ENCODE results near the gene NAT8L.

The NAT8L gene

GRCh38 chr4:2062168-2062807 is 3.2 kb downstream of the NAT8L start:
- DNase-seq (ENCODE audit: low read depth) = no peak
- TF ChIP-seq CTCF (IDR thresholded peaks at IDR 0.05; ENCODE audit: low read depth, low read length, missing control alignments) = no peak
- H3K4me3 ChIP-seq (ENCODE audit: low read depth, low read length) = no peak overlapping the region

GRCh38 chr4:2062808-2063524 is 3.8 kb downstream of the NAT8L start:
- DNase-seq (ENCODE audit: low read depth) = no peak
- TF ChIP-seq CTCF (IDR thresholded peaks at IDR 0.05; ENCODE audit: low read depth, low read length, missing control alignments) = no peak
- H3K4me3 ChIP-seq (ENCODE audit: low read depth, low read length) = no peak overlapping the region

GRCh38 chr4:2063557-2064275 is 4.6 kb downstream of the NAT8L start:
- TF ChIP-seq CTCF (IDR thresholded peaks at IDR 0.05; ENCODE audit: low read depth, low read length, missing control alignments) = no peak
- no peak for DNase-seq (ENCODE audit: low read depth)
- H3K4me3 ChIP-seq (ENCODE audit: low read depth, low read length) = no peak overlapping the region

- no peak for DNase-seq (ENCODE audit: low read depth)
- TF ChIP-seq CTCF (IDR thresholded peaks at IDR 0.05; ENCODE audit: low read depth, low read length, missing control alignments) = no peak
- H3K4me3 ChIP-seq (ENCODE audit: low read depth, low read length) = no peak overlapping the region
Measured at GRCh38 chr4:2064276-2064991, 5.3 kb downstream of the NAT8L start.

GRCh38 chr4:2065106-2065930 is 6.2 kb downstream of the NAT8L start:
- no peak for TF ChIP-seq CTCF (IDR thresholded peaks at IDR 0.05; ENCODE audit: low read depth, low read length, missing control alignments)
- no peak overlapping the region for H3K4me3 ChIP-seq (ENCODE audit: low read depth, low read length)
- no peak for DNase-seq (ENCODE audit: low read depth)

GRCh38 chr4:2066011-2066551 is 7.0 kb downstream of the NAT8L start:
- TF ChIP-seq CTCF (IDR thresholded peaks at IDR 0.05; ENCODE audit: low read depth, low read length, missing control alignments) = no peak

More at GRCh38 chr4:2066011-2066551, 7.0 kb downstream of the NAT8L start:
- no peak overlapping the region for H3K4me3 ChIP-seq (ENCODE audit: low read depth, low read length)
- no peak for DNase-seq (ENCODE audit: low read depth)
